Fibroblast of pulmonary artery (primary cell): ENCODE data around the gene AKR1C8.
"Not testable (repeated sequence)": the region's sequence is repeated elsewhere in the genome, so short reads cannot be mapped to it uniquely, and the experiment has no call there.

Experiments
- DNase-seq: peaks from one replicate; pipeline ENCODE4 v3.0.0-alpha.2; 2010; ENCODE audit warnings: low read depth
- H3K4me3 ChIP-seq: replicated peaks from 2 replicates; pipeline ENCODE4 v1.5.1; 2011; ENCODE audit warnings: low read depth, mild to moderate bottlenecking, control low read depth, low read length, moderate library complexity
- TF ChIP-seq, protein P1 (sequence below): IDR thresholded peaks from 2 replicates; pipeline ENCODE4 v1.5.1; 2011; ENCODE audit warnings: mild to moderate bottlenecking, control low read depth, low read length, inconsistent platforms; ENCODE audit errors: missing control alignments

The AKR1C8 gene

DNA sequence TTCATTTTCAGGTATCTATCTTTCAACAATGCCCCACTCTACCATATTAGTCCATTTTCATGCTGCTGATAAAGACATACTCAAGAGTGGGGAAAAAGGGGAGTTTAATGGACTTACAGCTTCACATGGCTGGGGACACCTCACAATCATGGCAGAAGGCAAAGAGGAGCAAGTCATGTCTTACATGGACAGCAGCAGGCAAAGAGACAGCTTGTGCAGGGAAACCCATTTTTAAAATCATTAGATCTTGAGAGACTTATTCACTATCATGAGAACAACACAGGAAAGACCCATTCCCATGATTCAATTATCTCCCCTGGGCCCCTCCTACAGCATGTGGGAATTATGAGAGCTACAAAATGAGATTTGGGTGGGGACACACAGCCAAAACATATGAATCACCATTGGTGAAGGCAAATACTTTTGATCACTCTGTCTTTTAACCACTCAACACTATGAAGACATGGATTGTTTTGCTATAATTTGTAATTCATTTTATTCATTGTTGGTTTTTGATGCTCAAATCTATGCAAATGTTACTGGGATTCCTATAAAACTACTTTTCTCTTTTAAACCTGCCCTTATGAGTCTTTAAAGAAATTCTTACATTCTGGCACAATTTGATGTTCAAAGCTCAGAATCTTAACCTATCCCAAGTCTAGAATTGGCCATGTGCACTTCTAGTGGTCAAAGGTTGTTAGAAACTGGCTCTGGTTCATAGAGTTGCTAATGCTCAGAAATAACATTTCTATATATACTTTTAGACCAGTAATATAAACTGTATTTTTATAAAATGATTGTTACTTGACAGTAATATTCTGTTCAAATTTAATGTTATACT lies 27.0 kb upstream of the AKR1C8 start:
- no peak for DNase-seq
- TF ChIP-seq, protein P1, sequence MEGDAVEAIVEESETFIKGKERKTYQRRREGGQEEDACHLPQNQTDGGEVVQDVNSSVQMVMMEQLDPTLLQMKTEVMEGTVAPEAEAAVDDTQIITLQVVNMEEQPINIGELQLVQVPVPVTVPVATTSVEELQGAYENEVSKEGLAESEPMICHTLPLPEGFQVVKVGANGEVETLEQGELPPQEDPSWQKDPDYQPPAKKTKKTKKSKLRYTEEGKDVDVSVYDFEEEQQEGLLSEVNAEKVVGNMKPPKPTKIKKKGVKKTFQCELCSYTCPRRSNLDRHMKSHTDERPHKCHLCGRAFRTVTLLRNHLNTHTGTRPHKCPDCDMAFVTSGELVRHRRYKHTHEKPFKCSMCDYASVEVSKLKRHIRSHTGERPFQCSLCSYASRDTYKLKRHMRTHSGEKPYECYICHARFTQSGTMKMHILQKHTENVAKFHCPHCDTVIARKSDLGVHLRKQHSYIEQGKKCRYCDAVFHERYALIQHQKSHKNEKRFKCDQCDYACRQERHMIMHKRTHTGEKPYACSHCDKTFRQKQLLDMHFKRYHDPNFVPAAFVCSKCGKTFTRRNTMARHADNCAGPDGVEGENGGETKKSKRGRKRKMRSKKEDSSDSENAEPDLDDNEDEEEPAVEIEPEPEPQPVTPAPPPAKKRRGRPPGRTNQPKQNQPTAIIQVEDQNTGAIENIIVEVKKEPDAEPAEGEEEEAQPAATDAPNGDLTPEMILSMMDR, result no peak
- H3K4me3 ChIP-seq, result no peak overlapping the region

DNA sequence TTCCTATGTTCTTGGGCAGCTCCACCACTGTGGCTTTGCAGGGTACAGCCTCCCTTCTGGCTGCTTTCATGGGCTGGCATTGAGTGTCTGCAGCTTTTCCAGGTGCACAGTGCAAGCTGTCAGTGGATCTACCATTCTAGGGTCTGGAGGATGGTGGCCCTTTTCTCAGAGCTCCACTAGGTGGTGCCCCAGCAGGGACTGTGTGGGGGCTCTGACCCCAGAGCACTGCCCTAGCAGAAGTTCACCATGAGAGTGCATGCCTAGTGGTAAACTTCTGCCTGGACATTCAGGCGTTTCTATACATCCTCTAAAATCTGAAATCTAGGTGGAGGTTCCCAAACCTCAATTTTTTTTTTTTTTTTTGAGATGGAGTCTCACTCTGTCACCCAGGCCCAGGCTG lies 25.3 kb upstream of the AKR1C8 start:
- not testable (repeated sequence) for DNase-seq

DNA sequence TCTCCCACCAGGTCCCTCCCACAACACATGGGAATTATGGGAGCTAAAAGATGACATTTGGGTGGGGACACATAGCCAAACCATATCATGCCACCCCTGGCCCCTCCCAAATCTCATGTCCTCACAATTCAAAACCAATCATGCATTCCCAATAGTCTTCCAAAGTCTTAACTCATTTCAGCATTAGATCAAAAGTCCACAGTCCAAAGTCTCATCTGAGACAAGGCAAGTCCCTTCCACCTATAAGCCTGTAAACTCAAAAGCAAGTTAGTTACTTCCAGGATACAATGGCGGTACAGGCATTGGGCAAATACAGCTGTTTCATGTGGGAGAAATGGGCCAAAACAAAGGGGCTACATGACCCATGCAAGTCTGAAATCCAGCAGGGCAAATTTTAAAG lies 24.8 kb upstream of the AKR1C8 start:
- not testable (repeated sequence) for DNase-seq, H3K4me3 ChIP-seq

More for the DNA sequence above, 25.3 kb upstream of the AKR1C8 start:
- not testable (repeated sequence) for H3K4me3 ChIP-seq

DNA sequence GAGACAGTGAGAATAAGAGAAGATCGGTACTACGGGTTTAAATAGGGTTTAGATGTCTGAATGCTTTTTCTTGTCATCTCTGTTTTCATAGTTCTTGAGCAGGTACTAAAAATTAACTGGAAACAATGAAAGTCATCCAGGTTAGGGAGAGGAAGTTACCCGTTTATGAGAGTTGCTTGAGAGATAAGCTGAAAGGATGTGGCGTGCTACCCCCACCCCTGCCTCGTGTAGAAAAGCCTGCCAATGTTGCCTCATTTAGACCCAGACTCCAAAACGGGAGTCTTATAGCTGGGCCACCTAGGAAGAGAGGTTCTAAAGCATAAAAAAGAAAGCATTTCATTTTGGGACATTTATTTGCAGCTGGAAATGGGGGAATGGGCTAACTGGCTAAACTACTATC lies 21.8 kb upstream of the AKR1C8 start:
- TF ChIP-seq, protein P1, result no peak
- H3K4me3 ChIP-seq, result no peak overlapping the region
- DNase-seq, result no peak

DNA sequence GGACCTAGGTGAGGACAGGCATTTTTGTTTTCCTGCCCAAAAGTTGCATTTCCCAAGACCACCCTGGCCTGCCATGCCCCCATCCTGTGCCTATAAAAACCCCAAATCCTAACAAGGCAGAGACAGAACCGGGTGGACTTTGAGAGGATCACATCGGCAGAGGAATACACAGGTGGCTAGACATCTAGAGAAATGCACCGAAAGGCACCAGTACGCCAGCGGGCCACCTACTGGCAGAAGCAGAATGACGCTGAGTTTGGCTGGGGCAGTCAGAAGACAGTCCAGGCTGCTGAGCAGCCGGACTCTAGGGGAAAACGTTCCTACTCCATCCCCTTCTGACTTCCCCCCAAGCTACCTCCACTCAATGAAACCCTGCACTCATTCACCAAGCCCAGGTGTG lies 14.4 kb upstream of the AKR1C8 start:
- no peak for DNase-seq
- TF ChIP-seq, protein P1, result no peak
- no peak overlapping the region for H3K4me3 ChIP-seq

DNA sequence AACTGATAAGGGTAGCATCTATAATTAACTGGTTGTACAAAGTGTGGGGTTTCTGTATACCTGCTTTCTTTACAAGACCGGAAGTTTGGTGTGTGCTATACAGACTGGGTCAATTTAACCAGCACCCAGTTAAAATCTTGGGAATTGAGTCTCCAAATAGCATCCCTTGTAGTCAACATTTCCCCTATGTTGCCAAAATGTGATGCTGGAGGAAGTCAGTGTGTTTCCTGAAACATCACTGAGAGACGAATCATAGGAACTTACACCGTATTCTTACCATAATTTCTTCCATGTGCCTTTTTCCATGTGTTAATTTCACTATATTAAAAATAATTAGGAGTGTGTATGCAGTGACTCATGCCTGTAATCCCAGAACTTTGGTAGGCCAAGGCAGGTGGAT lies 13.4 kb upstream of the AKR1C8 start:
- H3K4me3 ChIP-seq, result no peak overlapping the region
- TF ChIP-seq, protein P1, result no peak
- peak; percentile 26 for DNase-seq

DNA sequence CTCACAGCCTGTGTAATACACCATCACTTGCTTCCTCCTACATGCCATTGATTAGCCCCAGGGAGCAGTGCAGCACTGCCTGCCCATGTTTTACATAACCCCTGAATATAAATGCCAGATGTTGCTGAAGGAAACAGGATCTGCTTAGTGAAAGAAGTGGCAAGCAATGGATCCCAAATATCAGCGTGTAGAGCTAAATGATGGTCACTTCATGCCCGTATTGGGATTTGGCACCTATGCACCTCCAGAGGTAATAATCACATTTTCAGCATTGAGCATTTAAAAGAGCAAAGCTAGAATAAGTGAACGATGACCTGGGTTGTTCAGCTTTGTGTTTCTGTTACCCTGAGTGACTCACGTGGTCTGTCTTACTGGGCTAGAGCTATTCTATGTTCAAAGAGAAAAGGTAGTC lies 11.8 kb upstream of the AKR1C8 start, which contains the start of gene AKR1C4:
TSS of gene AKR1C4 (plus strand) at position 136 of the 412 bp plus-strand sequence. CDS start at position 167, 31 bp downstream.
- TF ChIP-seq, protein P1, result no peak
- no peak within 1 kb of the TSS for H3K4me3 ChIP-seq
- DNase-seq, result no peak

DNA sequence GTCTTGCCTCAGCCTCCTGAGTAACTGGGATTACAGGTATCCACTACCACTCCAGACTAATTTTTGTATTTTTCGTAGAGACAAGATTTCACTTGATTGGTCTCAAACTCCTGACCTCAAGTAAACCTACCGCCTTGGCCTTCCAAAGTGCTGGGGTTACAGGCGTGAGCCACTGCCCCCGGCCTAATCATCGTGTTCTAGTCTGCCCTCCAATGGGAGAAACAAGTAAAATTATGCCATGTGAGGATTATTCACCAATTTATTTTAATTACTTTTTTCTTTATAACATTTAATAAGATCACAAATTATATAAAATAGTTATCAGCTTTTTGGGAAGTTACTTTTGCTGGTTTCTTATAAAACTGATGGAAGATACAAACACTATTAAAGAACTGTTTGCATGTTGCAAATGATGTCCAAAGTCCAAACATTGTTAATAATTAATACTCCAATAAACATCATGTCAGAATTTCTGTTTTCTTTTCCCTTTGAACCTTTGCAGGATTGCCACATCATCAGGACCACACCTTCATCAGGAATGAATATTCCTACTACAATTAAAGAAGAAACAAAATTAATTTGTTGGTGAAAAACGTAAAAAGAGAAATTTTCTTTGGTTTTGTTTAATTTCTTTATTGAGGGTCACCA lies 10.9 kb upstream of the AKR1C8 start:
- TF ChIP-seq, protein P1, result no peak
- no peak overlapping the region for H3K4me3 ChIP-seq
- no peak for DNase-seq
